Spleen (tissue), 11 donors: ENCODE data around the gene PYDC2. TPM values are rescaled to one million over a fixed set of nuclear protein-coding genes. Genes with fewer than 3 reads are reported as not detected.

ENCODE experiments used
- DNase-seq: peaks from one replicate; pipeline ENCODE4 v3.0.0-alpha.2; 2020
- H3K27ac ChIP-seq, 8 donors: fragments of 200-600 bp; sonication (generic) in 7 of 8; 1 replicate in 4 of 8; 2 replicates in 4 of 8; pipeline versions ENCODE4 v1.5.0 to v1.8.0; 2016 to 2021; ENCODE audit warnings: inconsistent platforms in 4 of 8, mild to moderate bottlenecking in 4 of 8, moderate library complexity in 1 of 8
- H3K27me3 ChIP-seq, 7 donors: fragments of 200-600 bp; sonication (generic) in 6 of 7; replicated peaks in 1 of 7; 1 replicate in 4 of 7; 2 replicates in 3 of 7; pipeline versions ENCODE4 v1.5.0 to v1.8.0; 2016 to 2021; ENCODE audit warnings: inconsistent platforms in 3 of 7, mild to moderate bottlenecking in 1 of 7
- H3K36me3 ChIP-seq, 6 donors: fragments of 200-600 bp; sonication (generic) in 5 of 6; 1 replicate in 4 of 6; 2 replicates in 2 of 6; pipeline versions ENCODE4 v1.5.0 to v1.8.0; 2016 to 2021; ENCODE audit warnings: inconsistent platforms in 2 of 6
- H3K4me1 ChIP-seq, 6 donors: fragments of 200-600 bp; sonication (generic) in 5 of 6; 1 replicate in 3 of 6; 2 replicates in 3 of 6; pipeline versions ENCODE4 v1.5.0 to v1.8.0; 2016 to 2021; ENCODE audit warnings: inconsistent platforms in 3 of 6
- H3K4me3 ChIP-seq, 8 donors: fragments of 200-600 bp; sonication (generic) in 7 of 8; 1 replicate in 4 of 8; 2 replicates in 4 of 8; pipeline versions ENCODE4 v1.5.0 to v1.8.0; 2016 to 2021; ENCODE audit warnings: inconsistent platforms in 4 of 8, mild to moderate bottlenecking in 4 of 8, moderate library complexity in 2 of 8
- H3K9me3 ChIP-seq, 8 donors: fragments of 200-600 bp; sonication (generic) in 7 of 8; 1 replicate in 4 of 8; 2 replicates in 4 of 8; pipeline versions ENCODE4 v1.5.0 to v1.8.0; 2016 to 2021; ENCODE audit warnings: inconsistent platforms in 4 of 8
- POLR2A ChIP-seq, 3 donors: fragments of 450-650 bp; IDR thresholded peaks; one replicate each; pipeline ENCODE4 v1.5.1; 2017; ENCODE audit warnings: antibody characterized with exemption in 3 of 3, mild to moderate bottlenecking in 1 of 3
- POLR2AphosphoS5 ChIP-seq, 3 donors: sonication (generic); formaldehyde crosslinking; IDR thresholded peaks; one replicate each; pipeline ENCODE4 v1.5.1; 2017; ENCODE audit warnings: antibody characterized with exemption in 3 of 3
- WGBS, 5 donors: extraction: QIAGEN DNeasy Blood & Tissue Kit in 3 of 5; methylation state at CpG; one replicate each; pipeline versions ENCODE4 v1.1.5 to v1.1.7; 2013 to 2018; 5-methylcytosine and 5-hydroxymethylcytosine counted together
- intact Hi-C: fragments of 100-400 bp; cut with DNase I; formaldehyde crosslinking; loops from one replicate; pipeline ENCODE4 v1.15.0; 2023; ENCODE audit warnings: low total_unique reads
- polyA plus RNA-seq, 3 donors: library from polyadenylated mRNA; stranded (reverse); fragments of 200-250 nt; gene quantifications; one replicate each; pipeline ENCODE4 v1.2.1, GENCODE V29; 2013
- small RNA-seq, 4 donors: library from RNA; depleted of rRNA; stranded (forward); fragments of <200 nt; gene quantifications; one replicate each; pipeline ENCODE3, GENCODE V24; 2016
- total RNA-seq, 7 donors: library from RNA; depleted of rRNA in 3 of 7; stranded (reverse); fragments of >200 nt in 3 of 7; fragmentation: NEBNext Ultra II Directional in 4 of 7; extraction: Animal tissue kit (Norgen Biotek cat#: 25700) in 4 of 7; gene quantifications; one replicate each; pipeline versions ENCODE4 v1.1.0 to v1.2.1, GENCODE V29; 2016 to 2021
- TF ChIP-seq, protein P1 (sequence below), 11 experiments: fragments of 200-600 bp in 7 of 11; fragments of 450-650 bp in 4 of 11; sonication (generic) in 4 of 11; IDR thresholded peaks in 8 of 11; conservative IDR thresholded peaks in 3 of 11; 1 replicate in 7 of 11; 2 replicates in 4 of 11; pipeline versions ENCODE4 v1.4.0 to v1.8.0; 2016 to 2021; ENCODE audit warnings: antibody characterized with exemption in 11 of 11, inconsistent platforms in 4 of 11, mild to moderate bottlenecking in 1 of 11
- donor health status: healthy with polysubstance abuse.
- donor health status: DM: no; HTN: no; CAD: no; lungs with moderate emphysema.
- donor health status: DM: no; HTN: no; CAD: no.
- donor health status: Bipolar disorder and iron deficiency.
- donor health status: healthy.
- donor health status: DM: no; HTN: no; CAD: no.
- donor health status: DM: yes; HTN: yes; CAD: no.

The PYDC2 gene
- total and polyA plus RNA-seq, 10 donors: not detected

DNA sequence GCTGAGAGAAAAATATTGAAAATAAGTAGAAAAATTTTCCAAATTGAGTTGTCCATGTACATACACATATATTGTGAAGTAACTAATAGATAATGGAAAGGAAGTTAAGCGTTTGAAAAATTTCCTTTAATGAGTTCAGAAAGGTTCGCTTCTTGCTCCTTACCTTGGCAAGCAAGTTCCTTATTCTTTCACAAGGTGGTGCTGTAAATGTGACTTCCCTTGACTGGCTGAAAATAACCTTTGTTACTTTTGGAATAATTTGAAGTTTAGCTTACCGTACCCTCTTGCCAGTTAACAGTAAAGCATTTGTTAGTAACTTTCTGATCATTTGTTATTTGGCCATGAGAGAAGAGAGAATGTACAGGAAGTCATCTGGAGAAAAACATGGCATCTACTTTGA is 41.6 kb downstream of the PYDC2 start:
- Histone ChIP-seq H3K27me3 (peaks cover 0 to 5% (median 0%) of the 10 kb centered on the region in 7 donors), H3K9me3 (no peaks in the 10 kb centered on the region), H3K27ac (no peak overlapping the region), H3K4me3 (no peak overlapping the region), H3K36me3 (no peaks in the 10 kb centered on the region), H3K4me1 (no peaks in the 10 kb centered on the region)
- TF ChIP-seq, protein P1, sequence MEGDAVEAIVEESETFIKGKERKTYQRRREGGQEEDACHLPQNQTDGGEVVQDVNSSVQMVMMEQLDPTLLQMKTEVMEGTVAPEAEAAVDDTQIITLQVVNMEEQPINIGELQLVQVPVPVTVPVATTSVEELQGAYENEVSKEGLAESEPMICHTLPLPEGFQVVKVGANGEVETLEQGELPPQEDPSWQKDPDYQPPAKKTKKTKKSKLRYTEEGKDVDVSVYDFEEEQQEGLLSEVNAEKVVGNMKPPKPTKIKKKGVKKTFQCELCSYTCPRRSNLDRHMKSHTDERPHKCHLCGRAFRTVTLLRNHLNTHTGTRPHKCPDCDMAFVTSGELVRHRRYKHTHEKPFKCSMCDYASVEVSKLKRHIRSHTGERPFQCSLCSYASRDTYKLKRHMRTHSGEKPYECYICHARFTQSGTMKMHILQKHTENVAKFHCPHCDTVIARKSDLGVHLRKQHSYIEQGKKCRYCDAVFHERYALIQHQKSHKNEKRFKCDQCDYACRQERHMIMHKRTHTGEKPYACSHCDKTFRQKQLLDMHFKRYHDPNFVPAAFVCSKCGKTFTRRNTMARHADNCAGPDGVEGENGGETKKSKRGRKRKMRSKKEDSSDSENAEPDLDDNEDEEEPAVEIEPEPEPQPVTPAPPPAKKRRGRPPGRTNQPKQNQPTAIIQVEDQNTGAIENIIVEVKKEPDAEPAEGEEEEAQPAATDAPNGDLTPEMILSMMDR (IDR thresholded peaks at IDR 0.05 in 8 of 11, conservative IDR thresholded peaks at IDR 0.05 in 3 of 11): no peak
- TF ChIP-seq POLR2AphosphoS5 (IDR thresholded peaks at IDR 0.05) (no peak), POLR2A (IDR thresholded peaks at IDR 0.05) (no peak)
- intact Hi-C loops: no loop called here
- 53 to 66% (median 61%) methylated on average over 3 of the region's 3 CpGs for WGBS, 5 donors
- no peak for DNase-seq

DNA sequence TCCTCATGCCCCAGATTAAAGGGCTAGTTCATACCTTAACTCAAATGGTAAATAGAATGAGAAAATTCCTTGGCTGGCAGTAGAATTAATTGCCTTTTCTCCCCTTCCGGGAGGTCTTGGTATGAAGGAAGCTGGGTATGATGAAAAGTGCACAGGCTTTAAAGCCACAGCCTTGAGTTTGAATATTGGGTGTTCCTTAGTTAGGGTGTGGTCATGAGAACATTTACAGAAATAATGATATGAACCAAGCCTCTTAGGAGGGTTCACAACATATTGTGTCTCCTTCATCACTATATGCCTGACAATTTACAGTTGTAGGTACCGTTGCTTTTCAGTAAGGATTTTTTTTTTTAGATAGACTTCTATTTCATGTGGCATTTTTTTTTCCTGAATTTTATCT is 48.1 kb downstream of the PYDC2 start:
- WGBS, 5 donors: 74 to 85% (median 81%) methylated on average over 2 of the region's 2 CpGs

More for the DNA sequence above, 48.1 kb downstream of the PYDC2 start:
- Histone ChIP-seq H3K9me3 (no peaks in the 10 kb centered on the region), H3K4me1 (no peaks in the 10 kb centered on the region), H3K27me3 (no peaks in the 10 kb centered on the region), H3K27ac (no peak overlapping the region), H3K4me3 (no peak overlapping the region), H3K36me3 (no peaks in the 10 kb centered on the region)
- TF ChIP-seq POLR2AphosphoS5 (IDR thresholded peaks at IDR 0.05): no peak
- TF ChIP-seq, protein P1 (IDR thresholded peaks at IDR 0.05 in 8 of 11, conservative IDR thresholded peaks at IDR 0.05 in 3 of 11): no peak
- TF ChIP-seq POLR2A (IDR thresholded peaks at IDR 0.05): no peak
- intact Hi-C loops: no loop called here
- DNase-seq: no peak

Small RNA genes within 50 kb of the gene (small RNA-seq; reads per million reads assigned to genes)
- 0 reads per million in 4 donors for gene PYDC2

Other genes with a start within 250 kb of the PYDC2 start
- 100 to 1,000 TPM; 100 to 167 (median 117) TPM for gene CCDC50, start 131.8 kb upstream of the PYDC2 start, total RNA-seq
- 10 to 100 TPM; 42.5 to 57.7 (median 42.7) TPM for gene CCDC50, start 131.8 kb upstream of the PYDC2 start, polyA plus RNA-seq
- 1 to 10 TPM in 3 of 7 donors, under 1 TPM in 3, not detected in 1; 0.25 to 3.2 (median 1.1) TPM for gene UTS2B, start 130.6 kb upstream of the PYDC2 start, total RNA-seq
- under 1 TPM; 0.20 to 0.54 (median 0.29) TPM for gene UTS2B, start 130.6 kb upstream of the PYDC2 start, polyA plus RNA-seq